HG03103 (cell line): Measurements from ENCODE around the gene C10orf62.
"Not testable (repeated sequence)": the region's sequence is repeated elsewhere in the genome, so short reads cannot be mapped to it uniquely, and the experiment has no call there.

Experiments used
- ATAC-seq: cut with Tn5 transposase; IDR thresholded peaks from one replicate; pipeline ENCODE4 v1.9.1; 2021; ENCODE audit warnings: low read depth; ENCODE audit not compliant: unreplicated experiment

C10orf62 gene

GRCh38 chr10:97563337-97563736 lies 26.2 kb upstream of the C10orf62 start:
- ATAC-seq = no peak

GRCh38 chr10:97564776-97565175 lies 24.7 kb upstream of the C10orf62 start:
- ATAC-seq = no peak

- no peak for ATAC-seq
Measured at GRCh38 chr10:97566336-97566996, 23.1 kb upstream of the C10orf62 start.

GRCh38 chr10:97567891-97568290 lies 21.6 kb upstream of the C10orf62 start:
- ATAC-seq = no peak

- no peak for ATAC-seq
Measured at GRCh38 chr10:97570146-97570788, 19.3 kb upstream of the C10orf62 start.

- ATAC-seq = no peak
Measured at GRCh38 chr10:97570789-97571471, 18.6 kb upstream of the C10orf62 start.

GRCh38 chr10:97571622-97572021 lies 17.9 kb upstream of the C10orf62 start:
- ATAC-seq = no peak

GRCh38 chr10:97572214-97572989 lies 17.1 kb upstream of the C10orf62 start, which contains the start of gene ANKRD2:
ANKRD2 (plus strand) TSS chr10:97572779; CDS start chr10:97572789, 10 bp downstream.
- no peak for ATAC-seq

- no peak for ATAC-seq
Measured at GRCh38 chr10:97573021-97573420, 16.5 kb upstream of the C10orf62 start.

- ATAC-seq = no peak
Measured at GRCh38 chr10:97573672-97574071, 15.8 kb upstream of the C10orf62 start.

GRCh38 chr10:97574374-97575126 lies 15.0 kb upstream of the C10orf62 start:
- no peak for ATAC-seq

- ATAC-seq = no peak
Measured at GRCh38 chr10:97575127-97575668, 14.3 kb upstream of the C10orf62 start.

- ATAC-seq = not testable (repeated sequence)
Measured at GRCh38 chr10:97576487-97576886, 13.0 kb upstream of the C10orf62 start.

GRCh38 chr10:97577701-97578100 lies 11.8 kb upstream of the C10orf62 start:
- ATAC-seq = no peak

GRCh38 chr10:97578171-97578844 lies 11.2 kb upstream of the C10orf62 start:
- ATAC-seq = no peak

GRCh38 chr10:97580421-97581367 lies 8.8 kb upstream of the C10orf62 start:
- ATAC-seq = no peak

- no peak for ATAC-seq
Measured at GRCh38 chr10:97582169-97582568, 7.4 kb upstream of the C10orf62 start.

GRCh38 chr10:97583476-97583875 lies 6.0 kb upstream of the C10orf62 start:
- ATAC-seq = no peak
